ENCODE results near the gene CIB2.

- TF ChIP-seq CTCF (IDR thresholded peaks at IDR 0.05) (no peak), POLR2A (IDR thresholded peaks at IDR 0.05) (no peak)
Observed at GRCh38 chr15:78112551-78112950, 18.7 kb downstream of the CIB2 start.

Measured in heart left ventricle (tissue), 13 donors.